ENCODE data around the gene HMGB4.

Gene HMGB4

DNA sequence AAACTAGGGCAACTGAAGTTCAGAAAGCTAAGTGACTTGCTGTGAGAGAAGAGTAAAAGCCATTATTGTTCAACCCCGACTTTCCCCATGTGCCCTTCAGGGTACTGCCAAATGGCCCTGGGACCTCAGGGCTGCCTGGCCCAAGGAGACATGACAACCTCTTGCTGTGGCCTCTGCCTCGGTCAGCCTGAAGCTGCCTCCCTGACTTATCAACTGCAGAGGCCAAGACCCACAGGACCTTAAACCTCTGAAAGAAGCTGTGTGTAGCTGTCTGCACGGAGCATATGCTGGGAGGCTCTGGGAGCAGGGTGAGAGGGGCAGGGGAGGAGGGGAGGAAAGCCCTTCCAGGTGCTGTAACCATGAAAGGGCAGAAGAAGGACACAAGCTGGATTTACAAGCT lies 35.9 kb downstream of the HMGB4 start:
- no peak for DNase-seq

DNA sequence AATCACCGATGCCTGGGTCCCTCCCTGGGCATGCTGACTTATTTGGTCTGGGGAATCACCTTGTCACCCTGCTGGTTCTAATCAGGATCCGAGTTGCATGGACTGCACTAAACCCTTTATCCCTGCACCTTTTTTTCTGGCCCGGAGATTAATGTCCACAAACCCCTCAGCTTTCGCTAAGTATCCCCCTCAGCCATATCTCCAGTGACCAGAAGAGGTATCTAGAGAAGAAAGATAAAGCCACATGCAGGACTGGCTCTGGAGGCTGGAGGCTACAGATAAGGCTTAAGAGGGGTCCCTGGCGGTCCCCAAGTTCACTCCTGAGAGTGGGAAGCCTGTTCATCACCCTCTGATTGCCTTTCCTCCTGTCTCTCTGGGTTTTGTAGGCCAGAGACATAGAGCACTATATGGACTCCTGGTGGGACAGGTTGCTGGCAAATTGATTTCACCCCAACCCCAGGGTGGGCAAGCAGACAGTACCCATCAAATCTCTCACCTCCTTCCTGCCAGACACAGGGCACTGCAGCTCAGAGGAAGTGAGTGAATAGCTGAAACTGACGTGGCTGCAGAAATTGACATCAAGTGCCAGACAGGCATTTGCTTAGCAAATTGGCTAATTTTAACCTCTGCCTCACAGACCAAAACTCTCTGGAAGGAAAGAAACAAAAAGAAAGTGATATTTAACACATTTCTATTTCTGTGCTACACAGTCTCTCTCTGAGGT lies 38.8 kb downstream of the HMGB4 start:
- DNase-seq, result no peak

DNA sequence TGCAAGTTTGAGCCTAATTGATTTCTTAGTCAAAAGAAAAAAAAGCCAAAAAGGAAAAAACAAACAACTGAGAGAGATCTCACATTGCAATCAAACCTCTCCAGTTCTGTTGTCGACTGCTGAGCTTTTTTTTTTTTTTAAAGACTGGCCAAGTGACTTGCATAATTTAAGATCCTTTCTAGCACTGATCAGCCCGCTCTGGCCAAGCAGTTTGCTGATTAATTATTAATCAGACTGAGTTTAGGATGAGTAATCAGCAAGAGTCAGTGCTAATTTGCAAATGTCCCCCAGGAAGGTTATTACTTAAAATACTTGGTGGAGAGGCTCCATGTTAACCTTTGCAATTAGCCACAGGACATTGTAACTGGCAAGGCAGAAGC lies 39.3 kb downstream of the HMGB4 start:
- DNase-seq, result no peak

DNA sequence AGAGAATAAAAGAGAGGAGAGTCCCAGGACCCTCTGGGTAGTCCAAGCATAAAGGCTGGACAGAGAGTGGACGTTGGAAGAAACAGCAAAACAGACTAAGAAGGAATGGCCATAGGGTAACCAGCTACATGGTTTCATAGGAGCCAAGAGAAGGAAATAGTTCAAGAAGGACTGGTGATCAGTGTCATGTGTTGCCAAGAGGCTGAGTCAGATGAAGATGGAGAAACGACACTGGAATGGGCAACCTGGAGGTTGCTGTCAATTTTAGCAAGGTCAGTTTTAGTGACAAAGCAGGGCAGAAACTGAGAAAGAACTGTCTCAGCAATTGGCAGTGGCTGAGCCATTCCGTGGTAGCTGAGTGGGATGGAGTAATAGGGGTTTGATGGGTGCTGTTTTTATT lies 41.4 kb downstream of the HMGB4 start:
- no peak for DNase-seq

DNA sequence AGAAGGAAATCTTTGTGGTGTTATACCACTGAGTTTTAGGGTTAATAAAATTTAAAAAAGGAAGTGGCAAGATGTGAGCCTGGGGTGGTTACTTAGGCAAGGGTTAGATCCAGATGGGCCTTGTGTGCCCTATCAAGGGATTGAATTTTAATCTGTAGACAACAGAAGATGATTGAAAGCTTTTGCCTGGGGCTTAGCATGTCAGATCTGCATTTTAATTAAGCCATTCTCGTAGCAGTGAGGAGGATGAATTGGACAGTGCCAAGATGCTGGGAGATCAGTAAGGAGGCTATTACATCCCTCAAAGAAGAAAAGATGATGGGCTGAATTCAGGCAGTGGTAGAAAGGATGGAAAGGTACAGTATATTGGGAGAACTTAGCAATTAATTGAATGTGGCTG lies 42.3 kb downstream of the HMGB4 start:
- DNase-seq, result no peak

DNA sequence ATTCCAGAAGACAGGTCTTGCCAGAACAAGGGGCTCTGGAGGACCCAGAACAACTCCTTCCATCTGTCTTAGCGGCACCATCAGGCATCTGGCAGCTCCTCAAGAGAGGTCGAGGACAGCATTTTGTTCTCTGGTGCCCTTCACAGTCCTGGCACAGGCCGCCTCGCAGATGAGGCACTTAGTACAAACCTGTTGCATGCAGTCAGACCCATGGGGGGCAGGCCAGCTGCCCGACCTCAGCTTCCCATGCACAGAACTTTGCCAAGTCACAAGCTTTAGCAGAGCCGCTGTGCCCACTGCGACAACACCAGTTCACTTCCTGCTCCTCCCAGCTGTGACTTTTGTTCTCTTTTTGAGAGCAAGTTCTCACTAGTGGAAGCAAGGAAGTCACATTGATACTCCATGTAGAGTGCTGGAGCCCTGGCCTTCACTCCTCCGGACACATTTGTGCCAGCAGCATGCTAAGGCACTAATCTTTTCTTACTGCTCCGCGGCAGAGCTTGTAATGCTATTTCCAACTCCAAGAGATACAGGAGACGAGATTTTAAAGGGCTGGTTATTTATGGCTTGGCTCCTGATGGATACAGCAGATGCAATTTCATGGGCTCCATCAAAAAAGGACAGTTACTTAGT lies 44.6 kb downstream of the HMGB4 start:
- no peak for DNase-seq

Measured in NCI-H2081 (cell line).